NOMO-1 (cell line): ENCODE measurements around the gene CHST15.
A peak's percentile ranks its signal among the peaks of the same experiment; 100 is the strongest.

Experiments used
- DNase-seq, 2 experiments: peaks; one replicate each; lab custom pipeline; 2025; ENCODE audit not compliant: unreplicated experiment in 2 of 2; lab: John Stamatoyannopoulos, UW

The CHST15 gene

GRCh38 chr10:123988694-123989093 is 104.7 kb downstream of the CHST15 start:
- no peak for DNase-seq

DNA sequence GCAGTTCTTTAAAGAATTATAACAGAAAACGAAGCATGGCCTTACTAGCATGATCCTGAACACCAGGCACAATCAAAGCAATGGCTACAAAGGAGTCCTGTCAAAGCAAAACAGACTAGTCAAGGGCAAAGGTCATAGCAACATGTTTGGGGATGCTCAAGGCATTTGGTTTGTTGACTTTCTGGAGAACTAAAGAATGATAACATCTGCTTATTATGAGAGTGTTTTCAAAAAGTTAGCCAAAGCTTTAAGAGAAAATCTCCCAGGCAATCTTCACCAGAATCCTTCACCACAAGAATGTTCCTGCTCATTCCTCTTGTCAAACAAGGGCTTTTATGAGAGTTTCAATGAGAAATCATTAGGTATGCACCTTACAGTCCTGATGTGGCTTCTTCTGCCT is 106.7 kb downstream of the CHST15 start:
- DNase-seq = no peak

GRCh38 chr10:123974406-123974805 is 119.0 kb downstream of the CHST15 start:
- DNase-seq = no peak

GRCh38 chr10:123972481-123973401 is 120.7 kb downstream of the CHST15 start:
- no peak for DNase-seq

GRCh38 chr10:123970927-123971286 is 122.5 kb downstream of the CHST15 start:
- no peak for DNase-seq

GRCh38 chr10:123970207-123970926 is 123.0 kb downstream of the CHST15 start:
- no peak for DNase-seq

DNA sequence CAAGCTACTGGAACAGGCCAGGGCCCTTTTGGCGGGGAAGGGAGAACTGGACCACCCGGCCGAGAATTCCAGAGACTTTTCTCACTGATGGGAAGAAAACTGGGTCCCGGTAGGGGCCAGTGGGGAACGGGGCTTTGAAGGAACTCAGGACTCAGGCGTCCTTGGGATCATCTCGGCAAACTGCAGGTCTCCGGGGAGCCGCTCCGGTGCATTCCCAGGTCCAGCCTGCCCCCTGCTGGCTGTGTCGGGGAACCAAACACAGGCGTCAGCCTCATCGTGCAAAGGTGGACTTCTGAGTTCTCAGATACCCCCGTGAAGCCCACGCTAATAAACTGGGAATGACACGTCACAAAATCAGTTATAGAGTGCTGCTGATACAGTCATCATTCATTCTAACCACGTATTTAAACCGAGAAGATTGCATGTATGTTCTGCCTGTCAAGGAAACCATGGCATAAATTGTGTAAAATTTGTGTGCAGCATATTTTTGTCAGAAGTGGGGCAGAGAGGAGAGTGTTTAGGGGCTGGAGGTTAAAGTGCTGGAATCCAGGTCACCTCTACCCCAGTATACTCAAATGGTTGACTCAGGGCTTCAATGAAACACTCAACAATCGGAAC is 125.7 kb downstream of the CHST15 start:
- peak; percentile 8 to 33 for DNase-seq

GRCh38 chr10:123966896-123967231 is 126.5 kb downstream of the CHST15 start:
- DNase-seq = no peak

GRCh38 chr10:123965973-123966895 is 127.2 kb downstream of the CHST15 start:
- DNase-seq = no peak

GRCh38 chr10:123964953-123965352 is 128.4 kb downstream of the CHST15 start:
- no peak for DNase-seq

DNA sequence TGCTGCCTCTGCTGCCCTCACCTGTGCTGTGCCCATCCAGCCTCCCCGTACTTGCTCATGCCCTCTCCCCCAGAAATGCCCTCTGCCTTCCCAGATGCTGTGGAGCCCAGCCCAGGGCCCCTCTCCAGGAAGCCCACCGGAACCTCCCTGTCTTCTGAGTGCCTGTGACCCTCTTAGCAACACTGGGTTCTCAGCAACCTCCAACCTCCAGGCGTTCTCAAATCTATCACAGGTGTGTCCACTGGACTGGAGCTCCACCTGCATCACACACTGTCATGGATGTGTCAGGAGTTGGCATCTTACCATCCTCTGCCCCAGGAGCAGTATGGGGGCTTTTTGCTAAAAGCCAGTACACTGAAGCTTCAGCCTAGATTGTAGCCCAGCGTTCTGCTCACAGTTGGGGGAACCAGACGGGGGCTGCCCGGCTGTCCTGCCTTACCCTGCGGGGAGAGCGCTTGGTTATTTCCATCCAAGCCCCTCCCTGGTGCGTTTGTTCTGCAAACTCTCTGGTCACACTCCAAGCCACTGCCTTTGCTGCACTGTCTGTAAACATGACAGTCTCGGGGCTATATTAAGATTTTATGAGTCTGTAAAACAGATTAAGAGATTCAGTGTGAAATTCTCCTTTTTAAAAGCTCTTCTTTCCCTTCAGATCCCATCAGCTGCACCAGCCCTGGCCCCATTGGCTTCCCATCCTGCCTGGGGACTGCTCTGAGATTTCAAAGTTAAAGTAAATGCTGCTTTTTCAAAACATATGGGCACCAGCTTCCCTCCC is 130.5 kb downstream of the CHST15 start:
- DNase-seq = no peak

- no peak for DNase-seq
These were observed 135.2 kb downstream of the CHST15 start for GRCh38 chr10:123958241-123958640.
